ENCODE measurements around the gene LUM. TPM values are rescaled to one million over a fixed set of nuclear protein-coding genes. Genes with fewer than 3 reads are reported as not detected.

The LUM gene
- total and polyA plus RNA-seq, 4 donors, result 3.7 to 22.3 (median 13.8) TPM

- 35% methylated on average over 1 of the region's 1 CpG for WGBS
- Histone ChIP-seq H3K4me1 (ENCODE audit: control insufficient read depth in 4 of 4, insufficient read depth in 4 of 4, low read length in 3 of 4) (no peaks in the 10 kb centered on the region), H3K9ac (ENCODE audit: low read depth in 1 of 2, low read length in 2 of 2) (no peak overlapping the region), H3K27ac (ENCODE audit: low read depth in 1 of 2, low read length in 2 of 2) (no peak overlapping the region), H3K9me3 (ENCODE audit: control insufficient read depth in 4 of 4, low read length in 3 of 4) (no peaks in the 10 kb centered on the region), H3K36me3 (ENCODE audit: control insufficient read depth in 4 of 4, insufficient read depth in 3 of 4, low read depth in 1 of 4, low read length in 3 of 4) (no peaks in the 10 kb centered on the region), H3K27me3 (ENCODE audit: control insufficient read depth in 4 of 4, insufficient read depth in 4 of 4, low read length in 3 of 4) (peaks cover 0 to 10% (median 0%) of the 10 kb centered on the region in 4 donors), H3K4me3 (ENCODE audit: low read depth in 1 of 3, low read length in 3 of 3) (no peak overlapping the region)
- no peak for DNase-seq (ENCODE audit: low spot score)
- TF ChIP-seq RXRA (IDR thresholded peaks at IDR 0.05), result no peak
- TF ChIP-seq YY1 (IDR thresholded peaks at IDR 0.05), result no peak
- no peak for TF ChIP-seq RAD21 (IDR thresholded peaks at IDR 0.05)
- TF ChIP-seq ATF3 (IDR thresholded peaks at IDR 0.05), result no peak
- no peak for TF ChIP-seq NR2F2 (IDR thresholded peaks at IDR 0.05)
- TF ChIP-seq HNF4A (conservative IDR thresholded peaks at IDR 0.05), result no peak
- no peak for TF ChIP-seq ZBTB33 (IDR thresholded peaks at IDR 0.05)
These were observed 32.8 kb downstream of the LUM start for GRCh38 chr12:91078501-91078900.

GRCh38 chr12:91077228-91077954 lies 33.9 kb downstream of the LUM start:
- DNase-seq (ENCODE audit: low spot score), result no peak
- Histone ChIP-seq H3K4me3 (ENCODE audit: low read depth in 1 of 3, low read length in 3 of 3) (no peak overlapping the region), H3K27ac (ENCODE audit: low read depth in 1 of 2, low read length in 2 of 2) (no peak overlapping the region), H3K4me1 (ENCODE audit: control insufficient read depth in 4 of 4, insufficient read depth in 4 of 4, low read length in 3 of 4) (no peaks in the 10 kb centered on the region), H3K9me3 (ENCODE audit: control insufficient read depth in 4 of 4, low read length in 3 of 4) (no peaks in the 10 kb centered on the region), H3K27me3 (ENCODE audit: control insufficient read depth in 4 of 4, insufficient read depth in 4 of 4, low read length in 3 of 4) (peaks cover 0 to 10% (median 0%) of the 10 kb centered on the region in 4 donors), H3K9ac (ENCODE audit: low read depth in 1 of 2, low read length in 2 of 2) (no peak overlapping the region), H3K36me3 (ENCODE audit: control insufficient read depth in 4 of 4, insufficient read depth in 3 of 4, low read depth in 1 of 4, low read length in 3 of 4) (no peaks in the 10 kb centered on the region)
- TF ChIP-seq RAD21 (IDR thresholded peaks at IDR 0.05), result no peak
- no peak for TF ChIP-seq RXRA (IDR thresholded peaks at IDR 0.05)
- no peak for TF ChIP-seq MAX (IDR thresholded peaks at IDR 0.05)
- TF ChIP-seq REST (IDR thresholded peaks at IDR 0.05), result no peak
- no peak for TF ChIP-seq ATF3 (IDR thresholded peaks at IDR 0.05)
- no peak for TF ChIP-seq SP1 (IDR thresholded peaks at IDR 0.05)
- no peak for TF ChIP-seq ZBTB33 (IDR thresholded peaks at IDR 0.05)
- no peak for TF ChIP-seq TAF1 (conservative IDR thresholded peaks at IDR 0.05)
- TF ChIP-seq EGR1 (IDR thresholded peaks at IDR 0.05; ENCODE audit: low read depth in 2 of 2), result no peak
- TF ChIP-seq FOXA1 (IDR thresholded peaks at IDR 0.05), result no peak
- WGBS, result 67% methylated on average over 5 of the region's 5 CpGs

All from liver (tissue), 9 donors.